K562 (cell line): ENCODE measurements around the gene ERCC6. TPM values are rescaled to one million over a fixed set of nuclear protein-coding genes. Genes with fewer than 3 reads are reported as not detected.

ENCODE experiments used
- ATF1 ChIP-seq, 2 experiments: fragments of 450-650 bp in 1 of 2; IDR thresholded peaks; 2 replicates each; pipeline ENCODE4 v1.6.1; 2016; ENCODE audit warnings: missing compliant biosample characterization in 1 of 2, missing genetic modification characterization in 1 of 2
- BRD4 ChIP-seq: fragments of 200-600 bp; sonication (generic); IDR thresholded peaks from 2 replicates; pipeline ENCODE4 v1.6.1; 2017; ENCODE audit warnings: inconsistent platforms
- BRD9 ChIP-seq: fragments of 450-650 bp; IDR thresholded peaks from 2 replicates; pipeline ENCODE4 v1.6.1; 2018; ENCODE audit warnings: low read depth; ENCODE audit not compliant: partially characterized antibody
- CHCHD3 ChIP-seq: fragments of 250-450 bp; sonication (Bioruptor Pico); IDR thresholded peaks from 2 replicates; pipeline ENCODE4 v2.1.2; 2022; ENCODE audit warnings: mild to moderate bottlenecking
- CLOCK ChIP-seq: fragments of 250-450 bp; sonication (Bioruptor Pico); IDR thresholded peaks from 2 replicates; pipeline ENCODE4 v1.4.0; 2020; ENCODE audit warnings: mild to moderate bottlenecking, moderate library complexity, borderline replicate concordance
- EP300 ChIP-seq: IDR thresholded peaks from 2 replicates; pipeline ENCODE4 v1.6.1; 2012; ENCODE audit warnings: low read length, improper control_type of control experiment
- FOXJ2 ChIP-seq: fragments of 200-800 bp; sonication (Bioruptor generic); IDR thresholded peaks from 2 replicates; pipeline ENCODE4 v1.6.1; 2016; ENCODE audit warnings: missing genetic modification characterization, missing compliant biosample characterization
- HNRNPL ChIP-seq: fragments of 200-400 bp; formaldehyde crosslinking; IDR thresholded peaks from 2 replicates; pipeline ENCODE4 v1.6.1; 2017; ENCODE audit warnings: low read depth, mild to moderate bottlenecking, low read length
- HSF4 ChIP-seq: fragments of 250-450 bp; sonication (Bioruptor Pico); IDR thresholded peaks from 2 replicates; pipeline ENCODE4 v2.1.2; 2022; ENCODE audit warnings: mild to moderate bottlenecking, moderate library complexity, borderline replicate concordance
- KLF1 ChIP-seq: fragments of 450-650 bp; IDR thresholded peaks from 2 replicates; pipeline ENCODE4 v1.6.1; 2016; ENCODE audit warnings: missing genetic modification characterization, missing compliant biosample characterization
- MNT ChIP-seq, 2 experiments: fragments of 450-650 bp; conservative IDR thresholded peaks; 2 replicates each; pipeline ENCODE4 v1.6.1; 2017; ENCODE audit warnings: mild to moderate bottlenecking in 2 of 2, moderate library complexity in 2 of 2
- MTA1 ChIP-seq: fragments of 450-650 bp; IDR thresholded peaks from 2 replicates; pipeline ENCODE4 v1.6.1; 2017; ENCODE audit warnings: borderline replicate concordance
- MYC ChIP-seq, 2 experiments: fragments of 250-450 bp in 1 of 2; sonication (Bioruptor Pico) in 1 of 2; IDR thresholded peaks; 2 replicates each; pipeline versions ENCODE4 v1.5.1 to v1.6.1; 2012 to 2021; ENCODE audit warnings: low read depth in 2 of 2, borderline replicate concordance in 1 of 2, improper control_type of control experiment in 1 of 2, low read length in 1 of 2, mild to moderate bottlenecking in 1 of 2, moderate library complexity in 1 of 2
- NCOR1 ChIP-seq: fragments of 450-650 bp; IDR thresholded peaks from 2 replicates; pipeline ENCODE4 v1.6.1; 2016; ENCODE audit warnings: mild to moderate bottlenecking, moderate library complexity
- PKNOX1 ChIP-seq: fragments of 450-650 bp; IDR thresholded peaks from 2 replicates; pipeline ENCODE4 v1.6.1; 2016
- TCF3 ChIP-seq: sonication (generic); formaldehyde crosslinking; IDR thresholded peaks from 2 replicates; pipeline ENCODE4 v1.4.0; 2020; ENCODE audit warnings: mild to moderate bottlenecking, missing genetic modification reagents
- VEZF1 ChIP-seq: fragments of 200-800 bp; sonication (Bioruptor generic); IDR thresholded peaks from 2 replicates; pipeline ENCODE4 v1.6.1; 2017; ENCODE audit warnings: missing genetic modification characterization, missing compliant biosample characterization
- ZNF134 ChIP-seq: fragments of 250-450 bp; sonication (Bioruptor Pico); conservative IDR thresholded peaks from 2 replicates; pipeline ENCODE4 v1.4.0; 2020
- ZNF263 ChIP-seq: sonication (generic); formaldehyde crosslinking; IDR thresholded peaks from 2 replicates; pipeline ENCODE4 v1.8.0; 2022; ENCODE audit warnings: mild to moderate bottlenecking, missing genetic modification reagents, borderline replicate concordance
- ZNF280B ChIP-seq: fragments of 250-450 bp; sonication (Bioruptor Pico); IDR thresholded peaks from 2 replicates; pipeline ENCODE4 v1.5.1; 2021; ENCODE audit warnings: mild to moderate bottlenecking
- ZNF551 ChIP-seq: fragments of 250-450 bp; sonication (Bioruptor Pico); IDR thresholded peaks from 2 replicates; pipeline ENCODE4 v1.5.0; 2021; ENCODE audit warnings: mild to moderate bottlenecking, moderate library complexity
- polyA plus RNA-seq, 8 experiments: library from polyadenylated mRNA; depleted of rRNA in 4 of 8; stranded (reverse) in 5 of 8; unstranded in 3 of 8; fragments of >200 nt; fragmentation: Nextera tagmentation in 2 of 8; fragmentation: Illumina TruSeq in 1 of 8; extraction: Ambion mirVana in 2 of 8; extraction: Trizol in 1 of 8; gene quantifications; 2 replicates each; pipeline versions ENCODE4 v1.2.1 to v1.2.3, GENCODE V29; 2011 to 2014; ENCODE audit warnings: inconsistent platforms in 1 of 8, missing spikeins in 1 of 8
- total RNA-seq, 7 experiments: library from RNA; depleted of rRNA in 6 of 7; stranded (reverse); fragments of >200 nt in 6 of 7; fragmentation: Illumina TruSeq in 2 of 7; extraction: Trizol in 2 of 7; gene quantifications; 2 replicates each; pipeline versions ENCODE4 v1.2.1 to v1.2.3, GENCODE V29; 2011 to 2021; ENCODE audit warnings: low replicate concordance in 1 of 7

ERCC6 gene
- total and polyA plus RNA-seq, 9 of the 15 experiments (the other 6 are each of a cell fraction or from before 2014, with no cell fraction given), result 7.8 to 17.7 (median 11.8) TPM

- TF ChIP-seq MYC (IDR thresholded peaks at IDR 0.05; ENCODE audit: low read depth, low read length) (no peak), MYC (CRISPR knock-in tag; IDR thresholded peaks at IDR 0.05; ENCODE audit: borderline replicate concordance, low read depth) (no peak), HNRNPL (no peak), VEZF1 (peak; percentile 25; the same call in 1 of the 2 replicates), MNT (conservative IDR thresholded peaks at IDR 0.05) (0 out of 4 replicates have a peak, but pooled peaks of 1 of the 2 experiments have one; percentile 24), TCF3 (peak; percentile 79), CLOCK (CRISPR knock-in tag) (no peak), MTA1 (no peak), ZNF134 (CRISPR knock-in tag) (no peak), KLF1 (tag) (no peak), ZNF263 (CRISPR knock-in tag) (no peak), PKNOX1 (peak; percentile 58), ZNF280B (CRISPR knock-in tag) (no peak), EP300 (0 out of 2 replicates have a peak, but pooled peaks have one; percentile 23), BRD4 (no peak), CHCHD3 (CRISPR knock-in tag) (no peak), ATF1 (CRISPR knock-in tag; IDR thresholded peaks at IDR 0.05) (no peak), ATF1 (tag; IDR thresholded peaks at IDR 0.05) (no peak), HSF4 (CRISPR knock-in tag) (no peak), NCOR1 (no peak), FOXJ2 (tag) (no peak), ZNF551 (CRISPR knock-in tag) (no peak), BRD9 (no peak)
Observed at GRCh38 chr10:49542353-49542752, 3.4 kb upstream of the ERCC6 start (continued).
